HG02623 (cell line): ENCODE results near the gene MYBPC1.
"Not testable (repeated sequence)": the region's sequence is repeated elsewhere in the genome, so short reads cannot be mapped to it uniquely, and the experiment has no call there.

Experiments
- ATAC-seq: cut with Tn5 transposase; IDR thresholded peaks from one replicate; pipeline ENCODE4 v1.9.1; 2021; ENCODE audit warnings: moderate library complexity; ENCODE audit not compliant: unreplicated experiment

Gene MYBPC1, protein sequence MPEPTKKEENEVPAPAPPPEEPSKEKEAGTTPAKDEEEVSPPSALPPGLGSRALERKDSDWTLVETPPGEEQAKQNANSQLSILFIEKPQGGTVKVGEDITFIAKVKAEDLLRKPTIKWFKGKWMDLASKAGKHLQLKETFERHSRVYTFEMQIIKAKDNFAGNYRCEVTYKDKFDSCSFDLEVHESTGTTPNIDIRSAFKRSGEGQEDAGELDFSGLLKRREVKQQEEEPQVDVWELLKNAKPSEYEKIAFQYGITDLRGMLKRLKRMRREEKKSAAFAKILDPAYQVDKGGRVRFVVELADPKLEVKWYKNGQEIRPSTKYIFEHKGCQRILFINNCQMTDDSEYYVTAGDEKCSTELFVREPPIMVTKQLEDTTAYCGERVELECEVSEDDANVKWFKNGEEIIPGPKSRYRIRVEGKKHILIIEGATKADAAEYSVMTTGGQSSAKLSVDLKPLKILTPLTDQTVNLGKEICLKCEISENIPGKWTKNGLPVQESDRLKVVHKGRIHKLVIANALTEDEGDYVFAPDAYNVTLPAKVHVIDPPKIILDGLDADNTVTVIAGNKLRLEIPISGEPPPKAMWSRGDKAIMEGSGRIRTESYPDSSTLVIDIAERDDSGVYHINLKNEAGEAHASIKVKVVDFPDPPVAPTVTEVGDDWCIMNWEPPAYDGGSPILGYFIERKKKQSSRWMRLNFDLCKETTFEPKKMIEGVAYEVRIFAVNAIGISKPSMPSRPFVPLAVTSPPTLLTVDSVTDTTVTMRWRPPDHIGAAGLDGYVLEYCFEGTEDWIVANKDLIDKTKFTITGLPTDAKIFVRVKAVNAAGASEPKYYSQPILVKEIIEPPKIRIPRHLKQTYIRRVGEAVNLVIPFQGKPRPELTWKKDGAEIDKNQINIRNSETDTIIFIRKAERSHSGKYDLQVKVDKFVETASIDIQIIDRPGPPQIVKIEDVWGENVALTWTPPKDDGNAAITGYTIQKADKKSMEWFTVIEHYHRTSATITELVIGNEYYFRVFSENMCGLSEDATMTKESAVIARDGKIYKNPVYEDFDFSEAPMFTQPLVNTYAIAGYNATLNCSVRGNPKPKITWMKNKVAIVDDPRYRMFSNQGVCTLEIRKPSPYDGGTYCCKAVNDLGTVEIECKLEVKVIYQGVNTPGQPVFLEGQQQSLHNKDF

GRCh38 chr12:101594700-101595099 is at the start of gene MYBPC1:
Gene MYBPC1 (plus strand): TSS chr12:101594971. CDS start chr12:101595071, 100 bp downstream.
- no peak for ATAC-seq

DNA sequence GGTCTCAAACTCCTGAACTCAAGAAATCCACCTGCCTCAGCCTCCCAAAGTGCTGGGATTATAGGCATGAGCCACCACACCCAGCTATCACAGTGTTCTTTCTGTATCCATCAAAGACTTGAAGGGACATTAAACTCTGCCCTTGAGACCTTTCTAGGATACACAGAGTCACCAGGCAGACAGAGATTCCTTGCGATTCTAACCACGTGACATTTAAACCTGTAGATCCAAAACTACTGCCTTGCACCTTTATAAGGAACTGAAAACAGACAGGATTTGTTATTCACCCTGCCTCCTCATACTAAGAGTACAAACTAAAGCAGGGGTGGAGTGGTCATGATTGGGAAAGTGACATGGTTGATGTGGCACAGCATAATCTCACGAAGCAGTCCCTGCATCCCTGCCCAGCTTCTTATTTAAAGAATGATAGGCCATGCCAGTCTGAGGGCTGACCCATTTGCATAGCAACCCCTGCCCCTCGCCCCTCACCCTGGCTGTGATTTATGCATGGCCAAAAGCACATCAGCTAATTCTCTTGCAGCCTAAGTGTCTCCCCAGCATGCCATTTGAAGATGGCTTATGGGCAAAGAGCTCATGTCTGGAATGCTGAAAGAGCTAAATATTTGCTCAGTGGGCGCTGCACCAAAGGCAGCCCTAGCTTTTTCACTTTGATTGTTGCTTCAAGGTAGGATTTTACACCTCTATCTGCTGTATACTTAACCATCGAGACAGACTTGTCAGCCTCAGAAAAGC is 43.2 kb upstream of the MYBPC1 start:
- no peak for ATAC-seq

DNA sequence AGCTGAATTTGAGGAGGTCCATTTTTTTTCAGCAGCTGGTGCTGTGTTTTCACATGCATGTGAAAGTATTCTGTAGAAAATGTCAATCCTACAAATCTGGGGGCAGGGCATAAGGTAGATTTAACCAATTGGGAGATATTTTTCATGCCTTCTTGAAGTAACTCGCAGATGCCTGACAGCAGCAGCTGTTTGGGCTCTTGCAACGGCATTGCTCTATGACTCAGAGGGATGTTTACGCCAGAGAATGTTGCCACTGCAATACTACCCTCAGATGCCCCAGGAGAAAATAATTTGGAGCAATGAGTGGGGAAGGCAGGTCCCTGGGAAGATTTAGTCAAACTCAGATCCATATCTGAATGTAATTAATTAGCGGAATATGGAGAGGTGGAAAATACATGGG is 42.5 kb upstream of the MYBPC1 start:
- no peak for ATAC-seq

DNA sequence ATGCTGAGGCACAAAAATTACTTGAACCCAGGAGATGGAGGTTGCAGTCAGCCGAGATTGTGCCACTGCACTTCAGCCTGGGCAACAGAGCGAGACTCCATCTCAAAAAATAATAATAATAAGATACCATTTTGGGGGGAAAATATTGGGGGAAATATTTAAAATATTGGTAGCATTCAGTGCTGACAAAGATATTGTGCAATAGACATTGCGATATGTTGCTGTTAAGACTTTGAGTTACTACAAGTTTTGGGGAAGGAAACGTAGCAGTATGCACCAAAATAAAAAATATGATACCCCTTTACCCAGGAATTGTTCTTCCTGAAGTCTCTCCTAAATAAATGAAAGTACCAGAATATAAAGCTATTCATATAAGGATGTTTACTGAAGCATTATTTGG is 37.7 kb upstream of the MYBPC1 start:
- no peak for ATAC-seq

DNA sequence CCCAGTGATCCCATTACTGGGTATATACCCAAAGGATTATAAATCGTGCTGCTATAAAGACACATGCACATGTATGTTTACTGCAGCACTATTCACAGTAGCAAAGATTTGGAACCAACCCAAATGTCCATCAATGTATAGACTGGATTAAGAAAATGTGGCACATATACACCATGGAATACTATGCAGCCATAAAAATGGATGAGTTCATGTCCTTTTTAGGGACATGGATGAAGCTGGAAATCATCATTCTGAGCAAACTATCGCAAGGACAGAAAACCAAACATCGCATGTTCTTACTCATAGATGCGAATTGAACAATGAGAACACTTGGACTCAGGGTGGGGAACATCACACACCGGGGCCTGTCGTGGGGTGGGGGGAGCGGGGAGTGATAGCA is 36.0 kb upstream of the MYBPC1 start:
- ATAC-seq: not testable (repeated sequence)

- no peak for ATAC-seq
These were observed 31.6 kb upstream of the MYBPC1 start for GRCh38 chr12:101563212-101563611.

- ATAC-seq: no peak
These were observed 29.9 kb upstream of the MYBPC1 start for GRCh38 chr12:101564912-101565311.

DNA sequence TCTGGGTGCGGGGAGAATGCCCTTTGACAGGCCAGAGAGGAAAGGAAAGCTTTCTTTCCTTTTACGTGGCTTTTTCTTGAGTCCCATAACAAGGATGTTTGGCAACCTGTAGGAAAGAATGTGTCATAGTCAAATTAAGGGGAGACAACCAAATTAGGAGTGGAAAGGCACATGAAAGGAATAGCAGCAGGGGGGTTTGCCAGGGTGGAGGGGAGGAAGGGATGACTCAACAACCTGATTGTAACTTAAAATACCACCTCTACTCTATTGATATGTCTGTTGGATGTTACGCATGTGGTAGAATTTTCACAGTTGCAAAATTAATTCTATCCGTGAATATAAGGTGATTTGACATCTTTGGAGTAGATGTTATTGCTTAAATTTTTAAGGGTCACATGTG is 28.5 kb upstream of the MYBPC1 start:
- no peak for ATAC-seq

DNA sequence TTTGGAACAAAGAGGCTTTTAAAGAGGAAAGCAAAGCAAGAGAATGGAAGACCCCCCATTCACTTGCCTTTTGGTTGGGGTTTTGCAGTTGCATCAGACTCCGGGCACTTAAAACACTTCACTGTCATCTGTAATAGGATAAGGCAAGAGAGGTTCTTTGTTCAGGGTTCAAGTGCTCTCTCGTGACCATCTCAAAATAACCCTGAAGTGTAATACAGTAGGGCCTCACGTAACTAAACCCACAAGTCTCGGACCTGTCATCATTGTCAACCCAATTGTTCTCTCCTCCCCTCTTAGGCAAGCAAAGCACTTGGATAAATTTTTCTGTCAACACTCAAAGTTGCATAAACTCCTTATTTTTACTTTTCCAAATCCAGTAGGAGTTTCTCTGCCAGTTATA is 26.9 kb upstream of the MYBPC1 start:
- ATAC-seq: no peak

- ATAC-seq: no peak
These were observed 24.7 kb upstream of the MYBPC1 start for GRCh38 chr12:101570047-101570446.

- no peak for ATAC-seq
These were observed 23.7 kb upstream of the MYBPC1 start for GRCh38 chr12:101571105-101571504.

GRCh38 chr12:101573743-101574142 is 21.0 kb upstream of the MYBPC1 start:
- no peak for ATAC-seq

GRCh38 chr12:101578417-101578816 is 16.4 kb upstream of the MYBPC1 start:
- ATAC-seq: no peak

- no peak for ATAC-seq
These were observed 13.6 kb upstream of the MYBPC1 start for GRCh38 chr12:101581190-101581589.

DNA sequence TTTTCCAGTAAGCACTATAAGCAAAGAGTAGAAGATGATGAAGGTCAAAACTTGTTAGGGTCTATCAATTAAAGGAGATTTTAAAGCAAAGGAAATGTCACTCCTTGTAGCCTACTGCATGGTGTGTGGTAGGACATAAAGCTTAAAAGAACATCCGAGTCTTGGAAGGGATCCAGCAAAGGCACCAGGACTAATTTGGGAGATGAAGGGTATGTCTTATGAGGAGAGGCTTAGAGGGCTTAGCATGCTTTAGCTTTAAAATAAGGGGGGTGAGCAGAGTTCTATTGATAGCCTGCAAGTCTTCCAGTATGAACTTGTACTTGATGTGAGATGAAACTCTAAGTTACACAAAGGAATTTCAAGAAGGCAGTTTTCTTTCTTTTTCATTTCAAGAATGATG is 11.8 kb upstream of the MYBPC1 start:
- no peak for ATAC-seq

DNA sequence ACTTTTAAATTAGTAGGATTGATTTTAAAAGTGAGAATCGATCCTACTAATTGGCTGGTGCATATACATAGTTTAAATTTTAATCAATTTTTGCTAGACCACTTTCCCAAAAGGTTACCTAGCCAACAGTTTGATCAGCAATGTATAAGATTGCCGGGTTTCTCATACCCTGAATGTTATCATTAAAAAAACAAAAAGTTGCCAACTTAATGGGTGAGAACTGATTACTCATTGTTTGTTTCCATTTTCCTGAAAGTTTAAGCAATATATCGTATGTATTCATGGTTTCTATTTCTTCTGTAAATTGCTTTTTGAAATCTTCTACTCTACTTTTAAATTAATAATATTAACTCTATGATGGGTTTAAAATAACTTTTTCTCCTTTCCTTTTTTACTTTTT is 4.4 kb upstream of the MYBPC1 start:
- no peak for ATAC-seq

DNA sequence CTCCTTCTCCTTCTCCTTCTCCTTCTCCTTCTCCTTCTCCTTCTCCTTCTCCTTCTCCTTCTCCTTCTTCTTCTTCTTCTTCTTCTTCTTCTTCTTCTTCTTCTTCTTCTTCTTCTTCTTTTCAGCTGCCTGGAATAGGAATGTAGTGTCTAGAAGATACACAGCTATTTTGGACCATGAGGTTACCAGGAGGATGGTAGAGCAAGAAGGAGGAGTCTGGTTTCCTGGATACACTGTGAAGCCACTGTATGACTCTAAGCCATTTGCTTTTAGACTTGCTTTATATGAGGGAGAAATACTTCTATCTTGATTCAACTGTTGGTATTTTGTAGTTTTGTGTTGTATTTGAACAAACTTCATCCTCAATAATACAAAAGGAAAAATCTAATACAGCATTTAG is 3.0 kb upstream of the MYBPC1 start:
- no peak for ATAC-seq

DNA sequence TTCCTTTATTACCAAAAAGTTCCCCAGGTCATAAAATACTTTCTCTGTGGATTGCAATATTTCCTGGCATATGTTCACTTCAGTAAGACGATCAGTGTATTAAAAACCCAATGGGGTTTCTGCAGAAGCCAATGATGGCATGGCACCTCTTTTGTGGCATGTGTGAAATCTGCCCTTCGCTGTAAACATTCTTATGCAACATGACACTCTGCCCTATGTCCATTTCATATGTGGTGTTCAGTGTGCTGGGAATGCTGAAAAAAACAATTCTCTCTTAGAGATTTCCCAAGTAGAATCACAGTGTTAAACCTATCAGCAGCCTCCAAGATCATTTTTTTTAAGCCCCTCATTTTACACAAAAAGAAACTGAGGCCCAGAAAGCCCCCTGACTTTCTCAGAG is 2.3 kb upstream of the MYBPC1 start:
- ATAC-seq: no peak

- no peak for ATAC-seq
These were observed 1.9 kb upstream of the MYBPC1 start for GRCh38 chr12:101592921-101593320.

GRCh38 chr12:101596172-101596571 is 1.4 kb downstream of the MYBPC1 start:
- ATAC-seq: no peak

GRCh38 chr12:101597164-101597563 is 2.4 kb downstream of the MYBPC1 start:
- no peak for ATAC-seq
